HCT116 (cell line): ENCODE data around the gene LACC1. TPM values are rescaled to one million over a fixed set of nuclear protein-coding genes. Genes with fewer than 3 reads are reported as not detected.

Source experiments
- ATAC-seq: fragments of 200-7000 bp; cut with Tn5 transposase; 2 replicates; pipeline ENCODE4 v1.9.1; 2020; ENCODE audit warnings: mild to moderate bottlenecking, moderate library complexity
- BruUV-seq: library from RNA; stranded (reverse); fragments of 400-500 nt; replicated peaks from 2 replicates; lab custom pipeline; 2021; lab: Mats Ljungman, UMichigan
- CTCF ChIA-PET: fragments of 300-600 bp; sonication (Branson Sonifier 250); formaldehyde crosslinking; loops from one replicate; lab custom pipeline; 2021; ENCODE audit warnings: antibody characterized with exemption; lab: Charles Lee
- POLR2A ChIA-PET: fragments of 300-600, 350-600 bp; sonication (Branson Sonifier 250); formaldehyde crosslinking; loops from one replicate; lab custom pipeline; 2021; ENCODE audit warnings: antibody characterized with exemption; lab: Charles Lee
- RAD21 ChIA-PET, 2 experiments: fragments of 300-600 bp; sonication (Branson Sonifier 250); formaldehyde crosslinking; loops; one replicate each; lab custom pipeline; 2023; ENCODE audit warnings: low total read pairs in 2 of 2; ENCODE audit not compliant: uncharacterized antibody in 2 of 2, unreplicated experiment in 2 of 2, low non-redundant PET in 1 of 2; lab: Charles Lee
- DNase-seq: peaks from one replicate; pipeline ENCODE4 v3.0.0-alpha.2; 2010; ENCODE audit warnings: low read depth, low spot score
- H2AFZ ChIP-seq: fragments of 200-600 bp; shearing (Covaris generic), sonication (generic); 2 replicates; pipeline ENCODE4 v1.6.1; 2017; ENCODE audit warnings: low read depth, mixed run types, mixed read lengths, antibody characterized with exemption, low read length; ENCODE audit not compliant: poor library complexity, severe bottlenecking
- H3K27ac ChIP-seq: 2 replicates; pipeline ENCODE4 v1.5.1; 2012; ENCODE audit warnings: low read depth, low read length
- H3K27me3 ChIP-seq: fragments of 200-600 bp; sonication (generic); 2 replicates; pipeline ENCODE4 v1.6.1; 2016; ENCODE audit warnings: mixed run types, low read length, mixed read lengths; ENCODE audit not compliant: insufficient read depth
- H3K36me3 ChIP-seq, 2 experiments: fragments of 200-500 bp in 1 of 2; fragments of 200-600 bp in 1 of 2; sonication (Bioruptor generic) in 1 of 2; sonication (generic) in 1 of 2; 2 replicates each; pipeline versions ENCODE4 v1.5.1 to v1.6.1; 2014 to 2016; ENCODE audit warnings: low read length in 2 of 2, inconsistent platforms in 1 of 2, mixed read lengths in 1 of 2, mixed run types in 1 of 2; ENCODE audit not compliant: insufficient read depth in 2 of 2, control insufficient read depth in 1 of 2
- H3K4me1 ChIP-seq, 2 experiments: fragments of 200-600 bp in 1 of 2; sonication (generic) in 1 of 2; 2 replicates each; pipeline versions ENCODE4 v1.5.1 to v1.6.1; 2012 to 2017; ENCODE audit warnings: low read length in 2 of 2, inconsistent platforms in 1 of 2, mild to moderate bottlenecking in 1 of 2, mixed read lengths in 1 of 2, mixed run types in 1 of 2, moderate library complexity in 1 of 2; ENCODE audit not compliant: insufficient read depth in 2 of 2, control insufficient read depth in 1 of 2
- H3K4me2 ChIP-seq: fragments of 200-600 bp; sonication (generic); 2 replicates; pipeline ENCODE4 v1.6.1; 2017; ENCODE audit warnings: mixed run types, low read length, mixed read lengths
- H3K4me3 ChIP-seq, 2 experiments: fragments of 200-600 bp in 1 of 2; sonication (generic) in 1 of 2; replicated peaks in 1 of 2; 2 replicates each; pipeline ENCODE4 v1.5.1; 2011 to 2016; ENCODE audit warnings: low read length in 2 of 2, control low read depth in 1 of 2, low read depth in 1 of 2, mild to moderate bottlenecking in 1 of 2, mixed read lengths in 1 of 2, mixed run types in 1 of 2
- H3K79me2 ChIP-seq: fragments of 200-600 bp; sonication (generic); 2 replicates; pipeline ENCODE4 v1.6.1; 2017; ENCODE audit warnings: mild to moderate bottlenecking, mixed run types, low read length, moderate library complexity, mixed read lengths; ENCODE audit not compliant: insufficient read depth
- H3K9ac ChIP-seq: fragments of 200-600 bp; sonication (generic); 2 replicates; pipeline ENCODE4 v1.6.1; 2016; ENCODE audit warnings: low read length, mixed read lengths
- H3K9me2 ChIP-seq: fragments of 200-600 bp; sonication (generic), shearing (Covaris generic); 2 replicates; pipeline ENCODE4 v1.6.1; 2017; ENCODE audit warnings: mixed run types, mild to moderate bottlenecking, moderate library complexity; ENCODE audit not compliant: insufficient read depth
- H3K9me3 ChIP-seq, 2 experiments: fragments of 200-500 bp in 1 of 2; fragments of 200-600 bp in 1 of 2; sonication (Bioruptor generic) in 1 of 2; sonication (generic) in 1 of 2; 2 replicates each; pipeline ENCODE4 v1.6.1; 2014 to 2017; ENCODE audit warnings: low read length in 2 of 2, mixed read lengths in 2 of 2, inconsistent platforms in 1 of 2, low read depth in 1 of 2, mild to moderate bottlenecking in 1 of 2, mixed run types in 1 of 2, moderate library complexity in 1 of 2; ENCODE audit not compliant: control insufficient read depth in 1 of 2, insufficient read depth in 1 of 2
- H4K20me1 ChIP-seq: fragments of 200-600 bp; sonication (generic), shearing (Covaris generic); 2 replicates; pipeline ENCODE4 v1.6.1; 2017; ENCODE audit warnings: mixed run types, mild to moderate bottlenecking, moderate library complexity; ENCODE audit not compliant: insufficient read depth
- CBX3 ChIP-seq: IDR thresholded peaks from 2 replicates; pipeline ENCODE4 v1.6.1; 2012; ENCODE audit warnings: low read depth
- EGR1 ChIP-seq: IDR thresholded peaks from 2 replicates; pipeline ENCODE4 v1.6.1; 2012; ENCODE audit warnings: low read depth
- ELF1 ChIP-seq: IDR thresholded peaks from 2 replicates; pipeline ENCODE4 v1.6.1; 2012; ENCODE audit warnings: low read depth, borderline replicate concordance
- EZH2 ChIP-seq: fragments of 200-600 bp; sonication (generic); IDR thresholded peaks from 2 replicates; pipeline ENCODE4 v1.6.1; 2017; ENCODE audit warnings: antibody characterized with exemption, mixed run types
- EZH2phosphoT487 ChIP-seq: fragments of 200-600 bp; IDR thresholded peaks from 2 replicates; pipeline ENCODE4 v1.6.1; 2018; ENCODE audit warnings: antibody characterized with exemption, borderline replicate concordance
- POLR2A ChIP-seq: IDR thresholded peaks from 2 replicates; pipeline ENCODE4 v1.7.0; 2011; ENCODE audit warnings: borderline replicate concordance; ENCODE audit not compliant: insufficient read depth, insufficient read length; ENCODE audit errors: extremely low read depth
- RAD21 ChIP-seq: IDR thresholded peaks from 2 replicates; pipeline ENCODE4 v1.6.1; 2012; ENCODE audit warnings: low read depth, mild to moderate bottlenecking
- SIN3A ChIP-seq: IDR thresholded peaks from 2 replicates; pipeline ENCODE4 v1.6.1; 2012; ENCODE audit warnings: low read depth
- SP1 ChIP-seq: IDR thresholded peaks from 2 replicates; pipeline ENCODE4 v1.6.1; 2012; ENCODE audit warnings: low read depth
- SRF ChIP-seq: IDR thresholded peaks from 2 replicates; pipeline ENCODE4 v1.6.1; 2012; ENCODE audit warnings: low read depth
- TCF7L2 ChIP-seq: IDR thresholded peaks from 2 replicates; pipeline ENCODE4 v1.7.0; 2011; ENCODE audit warnings: borderline replicate concordance, inconsistent platforms; ENCODE audit not compliant: insufficient read depth, insufficient read length; ENCODE audit errors: extremely low read depth
- YY1 ChIP-seq: IDR thresholded peaks from 2 replicates; pipeline ENCODE4 v1.6.1; 2011; ENCODE audit warnings: low read length, low read depth, moderate library complexity, mild to moderate bottlenecking; ENCODE audit not compliant: insufficient replicate concordance; ENCODE audit errors: extremely low read depth
- ZFX ChIP-seq: fragments of 450-650 bp; IDR thresholded peaks from 2 replicates; pipeline ENCODE4 v1.6.1; 2017
- ZNF274 ChIP-seq: fragments of 200-500 bp; sonication (Bioruptor generic); IDR thresholded peaks from 2 replicates; pipeline ENCODE4 v1.6.1; 2014; ENCODE audit warnings: mild to moderate bottlenecking, low read depth, low read length, inconsistent platforms
- intact Hi-C: fragments of 100-400 bp; cut with micrococcal nuclease; formaldehyde crosslinking; loops from 2 replicates; pipeline ENCODE4 v1.10.0; 2022
- total RNA-seq: library from RNA; stranded (reverse); gene quantifications from one replicate; pipeline ENCODE4 v1.2.1, GENCODE V29; 2021; ENCODE audit not compliant: unreplicated experiment
- TF ChIP-seq, protein P1 (sequence below): IDR thresholded peaks from 2 replicates; pipeline ENCODE4 v1.6.1; 2012; ENCODE audit warnings: low read depth
- TF ChIP-seq, protein P2 (sequence below), 3 experiments: fragments of 200-600 bp in 1 of 3; sonication (generic) in 1 of 3; IDR thresholded peaks in 2 of 3; conservative IDR thresholded peaks in 1 of 3; 2 replicates each; pipeline ENCODE4 v1.5.1; 2012 to 2017; ENCODE audit warnings: low read depth in 2 of 3, low read length in 2 of 3, antibody characterized with exemption in 1 of 3, borderline replicate concordance in 1 of 3, control low read depth in 1 of 3, mild to moderate bottlenecking in 1 of 3, mixed read lengths in 1 of 3, mixed run types in 1 of 3, moderate library complexity in 1 of 3; ENCODE audit not compliant: insufficient read depth in 1 of 3
- TF ChIP-seq, protein P3 (sequence below): IDR thresholded peaks from 2 replicates; pipeline ENCODE4 v1.6.1; 2012
- TF ChIP-seq, protein P4 (sequence below): IDR thresholded peaks from 2 replicates; pipeline ENCODE4 v1.6.1; 2012
- TF ChIP-seq, protein P5 (sequence below): IDR thresholded peaks from 2 replicates; pipeline ENCODE4 v1.6.1; 2011; ENCODE audit warnings: mild to moderate bottlenecking, low read length, moderate library complexity; ENCODE audit not compliant: insufficient replicate concordance; ENCODE audit errors: extremely low read depth

Gene LACC1
- total RNA-seq, 1 experiment from 2014 or later, result 2.6 TPM

DNA sequence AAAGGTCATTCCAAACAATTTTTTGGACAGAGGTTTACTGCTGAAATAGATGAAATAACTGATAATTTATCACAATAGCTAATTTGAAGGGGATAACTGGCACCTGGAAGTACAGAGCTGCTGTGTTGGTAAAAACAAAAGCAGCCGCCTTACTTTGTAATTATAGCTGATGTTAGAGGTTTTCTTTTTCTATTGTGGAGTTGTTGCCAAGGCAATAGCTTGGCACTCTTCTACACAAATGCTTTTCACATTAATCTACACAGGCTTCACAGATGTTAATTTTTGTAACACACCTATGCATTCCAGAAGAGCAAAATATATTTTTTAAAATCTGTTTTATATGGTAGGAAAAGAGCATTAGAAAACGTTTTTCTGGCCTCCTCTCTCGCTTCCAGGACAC, 56.9 kb downstream of the LACC1 start:
- DNase-seq, result no peak
- Histone ChIP-seq H3K4me2 (no peak overlapping the region), H3K79me2 (no peaks in the 10 kb centered on the region), H3K27me3 (no peaks in the 10 kb centered on the region), H3K4me3 (no peak overlapping the region), H4K20me1 (no peaks in the 10 kb centered on the region), H3K4me1 (no peaks in the 10 kb centered on the region), H2AFZ (no peak overlapping the region), H3K9me3 (no peaks in the 10 kb centered on the region), H3K9me2 (no peaks in the 10 kb centered on the region), H3K27ac (no peak overlapping the region), H3K9ac (no peak overlapping the region), H3K36me3 (no peaks in the 10 kb centered on the region)
- RAD21 ChIA-PET, result no interaction called here
- intact Hi-C loops, result no loop called here
- CTCF ChIA-PET, result interaction anchor here (1.5 kb wide), 1 partner anchor 29 kb away, joined by 3 read pairs; no protein-coding TSS in a partner anchor
- no peak for ATAC-seq
- no TSS peak for BruUV-seq
- POLR2A ChIA-PET, result no interaction called here
- TF ChIP-seq ZFX (no peak), YY1 (no peak), EZH2phosphoT487 (no peak), EGR1 (no peak), CBX3 (no peak), SP1 (no peak), RAD21 (no peak), SIN3A (no peak), SRF (no peak), ZNF274 (no peak), POLR2A (no peak), EZH2 (no peak), ELF1 (no peak), TCF7L2 (no peak)
- TF ChIP-seq, protein P1, sequence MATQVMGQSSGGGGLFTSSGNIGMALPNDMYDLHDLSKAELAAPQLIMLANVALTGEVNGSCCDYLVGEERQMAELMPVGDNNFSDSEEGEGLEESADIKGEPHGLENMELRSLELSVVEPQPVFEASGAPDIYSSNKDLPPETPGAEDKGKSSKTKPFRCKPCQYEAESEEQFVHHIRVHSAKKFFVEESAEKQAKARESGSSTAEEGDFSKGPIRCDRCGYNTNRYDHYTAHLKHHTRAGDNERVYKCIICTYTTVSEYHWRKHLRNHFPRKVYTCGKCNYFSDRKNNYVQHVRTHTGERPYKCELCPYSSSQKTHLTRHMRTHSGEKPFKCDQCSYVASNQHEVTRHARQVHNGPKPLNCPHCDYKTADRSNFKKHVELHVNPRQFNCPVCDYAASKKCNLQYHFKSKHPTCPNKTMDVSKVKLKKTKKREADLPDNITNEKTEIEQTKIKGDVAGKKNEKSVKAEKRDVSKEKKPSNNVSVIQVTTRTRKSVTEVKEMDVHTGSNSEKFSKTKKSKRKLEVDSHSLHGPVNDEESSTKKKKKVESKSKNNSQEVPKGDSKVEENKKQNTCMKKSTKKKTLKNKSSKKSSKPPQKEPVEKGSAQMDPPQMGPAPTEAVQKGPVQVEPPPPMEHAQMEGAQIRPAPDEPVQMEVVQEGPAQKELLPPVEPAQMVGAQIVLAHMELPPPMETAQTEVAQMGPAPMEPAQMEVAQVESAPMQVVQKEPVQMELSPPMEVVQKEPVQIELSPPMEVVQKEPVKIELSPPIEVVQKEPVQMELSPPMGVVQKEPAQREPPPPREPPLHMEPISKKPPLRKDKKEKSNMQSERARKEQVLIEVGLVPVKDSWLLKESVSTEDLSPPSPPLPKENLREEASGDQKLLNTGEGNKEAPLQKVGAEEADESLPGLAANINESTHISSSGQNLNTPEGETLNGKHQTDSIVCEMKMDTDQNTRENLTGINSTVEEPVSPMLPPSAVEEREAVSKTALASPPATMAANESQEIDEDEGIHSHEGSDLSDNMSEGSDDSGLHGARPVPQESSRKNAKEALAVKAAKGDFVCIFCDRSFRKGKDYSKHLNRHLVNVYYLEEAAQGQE, result no peak
- TF ChIP-seq, protein P2, sequence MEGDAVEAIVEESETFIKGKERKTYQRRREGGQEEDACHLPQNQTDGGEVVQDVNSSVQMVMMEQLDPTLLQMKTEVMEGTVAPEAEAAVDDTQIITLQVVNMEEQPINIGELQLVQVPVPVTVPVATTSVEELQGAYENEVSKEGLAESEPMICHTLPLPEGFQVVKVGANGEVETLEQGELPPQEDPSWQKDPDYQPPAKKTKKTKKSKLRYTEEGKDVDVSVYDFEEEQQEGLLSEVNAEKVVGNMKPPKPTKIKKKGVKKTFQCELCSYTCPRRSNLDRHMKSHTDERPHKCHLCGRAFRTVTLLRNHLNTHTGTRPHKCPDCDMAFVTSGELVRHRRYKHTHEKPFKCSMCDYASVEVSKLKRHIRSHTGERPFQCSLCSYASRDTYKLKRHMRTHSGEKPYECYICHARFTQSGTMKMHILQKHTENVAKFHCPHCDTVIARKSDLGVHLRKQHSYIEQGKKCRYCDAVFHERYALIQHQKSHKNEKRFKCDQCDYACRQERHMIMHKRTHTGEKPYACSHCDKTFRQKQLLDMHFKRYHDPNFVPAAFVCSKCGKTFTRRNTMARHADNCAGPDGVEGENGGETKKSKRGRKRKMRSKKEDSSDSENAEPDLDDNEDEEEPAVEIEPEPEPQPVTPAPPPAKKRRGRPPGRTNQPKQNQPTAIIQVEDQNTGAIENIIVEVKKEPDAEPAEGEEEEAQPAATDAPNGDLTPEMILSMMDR (IDR thresholded peaks at IDR 0.05 in 2 of 3, conservative IDR thresholded peaks at IDR 0.05 in 1 of 3; ENCODE audit: borderline replicate concordance in 1 of 3, insufficient read depth in 1 of 3, low read depth in 2 of 3, low read length in 2 of 3), result no peak
- TF ChIP-seq, protein P3, sequence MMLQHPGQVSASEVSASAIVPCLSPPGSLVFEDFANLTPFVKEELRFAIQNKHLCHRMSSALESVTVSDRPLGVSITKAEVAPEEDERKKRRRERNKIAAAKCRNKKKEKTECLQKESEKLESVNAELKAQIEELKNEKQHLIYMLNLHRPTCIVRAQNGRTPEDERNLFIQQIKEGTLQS, result no peak
- TF ChIP-seq, protein P4, sequence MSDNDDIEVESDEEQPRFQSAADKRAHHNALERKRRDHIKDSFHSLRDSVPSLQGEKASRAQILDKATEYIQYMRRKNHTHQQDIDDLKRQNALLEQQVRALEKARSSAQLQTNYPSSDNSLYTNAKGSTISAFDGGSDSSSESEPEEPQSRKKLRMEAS, result no peak
- TF ChIP-seq, protein P5, sequence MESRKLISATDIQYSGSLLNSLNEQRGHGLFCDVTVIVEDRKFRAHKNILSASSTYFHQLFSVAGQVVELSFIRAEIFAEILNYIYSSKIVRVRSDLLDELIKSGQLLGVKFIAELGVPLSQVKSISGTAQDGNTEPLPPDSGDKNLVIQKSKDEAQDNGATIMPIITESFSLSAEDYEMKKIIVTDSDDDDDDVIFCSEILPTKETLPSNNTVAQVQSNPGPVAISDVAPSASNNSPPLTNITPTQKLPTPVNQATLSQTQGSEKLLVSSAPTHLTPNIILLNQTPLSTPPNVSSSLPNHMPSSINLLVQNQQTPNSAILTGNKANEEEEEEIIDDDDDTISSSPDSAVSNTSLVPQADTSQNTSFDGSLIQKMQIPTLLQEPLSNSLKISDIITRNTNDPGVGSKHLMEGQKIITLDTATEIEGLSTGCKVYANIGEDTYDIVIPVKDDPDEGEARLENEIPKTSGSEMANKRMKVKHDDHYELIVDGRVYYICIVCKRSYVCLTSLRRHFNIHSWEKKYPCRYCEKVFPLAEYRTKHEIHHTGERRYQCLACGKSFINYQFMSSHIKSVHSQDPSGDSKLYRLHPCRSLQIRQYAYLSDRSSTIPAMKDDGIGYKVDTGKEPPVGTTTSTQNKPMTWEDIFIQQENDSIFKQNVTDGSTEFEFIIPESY, result no peak
